OCI-M2 (cell line): Measurements from ENCODE around the gene OGFR.

Experiments used
- DNase-seq: peaks from one replicate; lab custom pipeline; 2025; ENCODE audit not compliant: unreplicated experiment; lab: John Stamatoyannopoulos, UW

OGFR gene

DNA sequence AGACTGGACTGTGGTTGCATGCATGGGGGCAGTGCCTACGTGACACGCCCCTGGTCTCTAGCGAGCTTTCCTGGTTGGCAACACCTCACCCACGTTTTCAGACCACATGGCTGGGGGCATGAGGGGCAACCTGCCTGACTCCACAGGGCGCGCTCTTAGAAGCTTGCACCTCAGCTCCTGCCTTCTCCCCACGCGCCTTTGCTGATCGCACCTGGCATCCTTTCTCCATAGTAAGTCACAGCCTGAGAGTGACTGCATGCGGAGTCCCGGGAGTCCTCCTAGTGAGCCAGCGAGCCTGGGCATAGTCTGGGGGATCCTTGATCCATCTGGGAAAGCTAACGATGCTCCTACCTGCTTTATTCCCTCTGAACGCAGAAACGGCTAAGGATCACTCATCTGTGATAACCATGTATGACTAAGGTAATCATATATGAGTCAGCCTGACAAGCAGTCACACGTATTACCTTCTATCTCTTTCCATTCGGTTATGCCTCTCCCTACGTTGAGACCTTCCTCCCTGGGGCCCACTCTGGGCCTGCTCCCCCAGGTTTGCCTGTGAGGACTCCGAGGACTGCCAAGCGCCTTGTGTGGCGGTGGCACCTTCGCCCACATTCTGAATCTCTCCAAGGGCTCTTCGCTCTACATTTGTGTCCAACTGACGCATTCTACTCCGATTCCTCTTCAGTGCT, 52.4 kb downstream of the OGFR start:
- no peak for DNase-seq

DNA sequence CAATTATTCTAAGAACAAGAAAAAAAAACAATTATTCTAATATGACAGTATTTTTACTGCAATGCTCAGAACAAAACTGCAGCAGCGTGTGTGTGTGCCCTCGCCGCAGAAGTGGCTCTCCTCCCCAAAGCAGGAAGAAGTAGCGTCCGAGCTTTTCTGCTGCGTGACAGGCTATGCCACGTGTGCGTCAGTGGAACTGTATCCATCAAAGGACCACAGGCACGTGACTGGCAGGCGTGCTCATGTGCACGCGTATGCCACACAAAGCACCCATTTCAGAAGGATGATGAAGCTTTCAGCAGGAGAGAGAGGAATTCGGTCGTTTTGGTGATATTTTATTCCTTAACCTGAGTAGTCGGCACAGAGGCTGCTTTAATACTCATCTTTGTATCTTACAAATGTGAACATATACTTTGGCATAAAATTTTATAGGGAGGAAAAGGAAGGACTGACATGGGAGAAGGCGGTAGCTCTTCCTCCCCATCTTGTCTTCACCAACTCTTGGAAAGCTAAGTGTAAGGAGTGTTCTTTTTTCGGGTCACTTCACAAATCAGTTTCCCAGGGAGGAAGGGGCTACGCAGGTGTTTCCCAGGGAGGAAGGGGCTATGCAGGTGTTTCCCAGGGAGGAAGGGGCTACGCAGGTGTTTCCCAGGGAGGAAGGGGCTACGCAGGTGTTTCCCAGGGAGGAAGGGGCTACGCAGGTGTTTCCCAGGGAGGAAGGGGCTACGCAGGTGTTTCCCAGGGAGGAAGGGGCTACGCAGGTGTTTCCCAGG, 53.6 kb downstream of the OGFR start:
- no peak for DNase-seq

DNA sequence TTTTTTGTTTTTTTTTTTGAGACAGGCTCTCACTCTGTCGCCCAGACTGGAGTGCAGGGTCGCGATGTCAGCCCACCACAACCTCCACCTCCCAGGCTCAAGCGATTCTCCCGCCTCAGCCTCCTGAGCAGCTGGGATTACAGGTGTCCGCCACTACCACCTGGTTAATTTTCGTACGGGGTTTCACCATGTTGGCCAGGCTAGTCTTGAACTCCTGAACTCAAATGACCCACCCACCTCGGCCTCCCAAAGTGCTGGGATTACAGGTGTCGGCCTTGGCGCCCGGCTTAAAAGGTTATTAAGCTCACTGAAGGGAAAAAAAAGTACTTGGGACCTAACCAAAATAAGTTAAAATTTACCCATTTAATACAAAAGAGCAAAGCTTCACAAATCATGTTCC, 55.1 kb downstream of the OGFR start:
- DNase-seq = no peak

DNA sequence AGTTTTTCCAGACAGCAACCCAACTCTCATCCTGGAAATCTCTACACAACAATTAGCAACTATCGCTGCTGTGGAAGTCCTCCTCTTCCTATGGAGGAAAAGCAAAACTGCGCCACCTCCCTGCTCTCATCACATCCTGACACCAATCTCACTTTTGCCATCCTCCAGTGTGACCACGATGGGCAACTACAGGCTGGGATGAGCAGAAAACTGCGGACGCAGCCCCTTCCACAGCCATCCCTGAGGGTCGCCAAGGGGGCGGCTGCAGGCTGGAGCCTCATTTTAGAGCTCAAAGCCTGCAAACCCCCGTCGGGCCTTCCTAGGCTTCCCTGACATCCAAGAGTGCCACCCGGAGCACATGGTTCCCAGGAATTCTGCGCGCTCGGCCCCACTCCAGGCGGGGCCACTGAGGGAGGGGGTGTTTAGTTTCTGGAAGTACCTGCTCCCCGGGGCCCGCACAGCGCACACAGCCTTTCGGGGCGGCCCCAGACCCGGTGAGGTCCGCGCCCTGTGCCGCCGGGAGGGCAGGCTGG, 55.8 kb downstream of the OGFR start:
- DNase-seq = no peak

DNA sequence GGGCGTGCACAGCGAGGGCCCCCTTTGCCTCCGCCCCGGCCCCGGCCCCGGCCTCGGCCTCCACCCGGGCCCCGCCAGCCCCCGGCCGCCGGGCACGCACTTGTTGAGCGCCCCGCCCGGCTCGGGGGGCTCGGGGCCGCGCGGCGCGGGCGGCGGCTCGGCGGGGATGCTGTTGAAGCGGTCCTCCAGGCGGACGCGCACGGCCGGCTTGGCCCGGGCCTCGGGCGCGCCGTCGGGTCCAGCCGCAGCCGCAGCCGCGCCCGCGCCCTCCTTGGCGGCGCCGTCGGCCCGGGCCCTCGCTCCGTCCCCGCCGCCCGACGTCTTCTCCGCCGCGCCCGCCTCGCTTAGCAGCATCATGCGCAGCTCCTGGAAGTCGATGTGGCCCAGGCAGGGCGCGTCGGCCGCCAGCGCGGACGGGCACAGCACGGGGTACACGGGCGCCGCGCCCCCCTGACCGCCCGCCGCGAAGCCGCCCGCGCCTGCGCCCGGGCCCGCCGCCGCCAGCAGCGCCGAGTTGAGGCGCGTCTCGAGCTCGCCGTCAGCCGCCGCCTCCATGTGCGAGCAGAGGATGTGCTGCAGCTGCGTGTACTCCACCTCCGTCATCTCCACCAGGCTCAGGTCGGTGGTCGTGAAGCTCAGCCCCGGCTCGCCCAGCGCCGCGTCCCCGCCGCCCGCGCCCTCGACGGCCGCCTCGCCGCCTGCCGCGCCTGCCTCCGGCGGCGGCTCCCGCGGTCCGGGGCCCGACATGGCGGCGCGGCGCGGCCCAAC, 56.5 kb downstream of the OGFR start:
- no peak for DNase-seq

DNA sequence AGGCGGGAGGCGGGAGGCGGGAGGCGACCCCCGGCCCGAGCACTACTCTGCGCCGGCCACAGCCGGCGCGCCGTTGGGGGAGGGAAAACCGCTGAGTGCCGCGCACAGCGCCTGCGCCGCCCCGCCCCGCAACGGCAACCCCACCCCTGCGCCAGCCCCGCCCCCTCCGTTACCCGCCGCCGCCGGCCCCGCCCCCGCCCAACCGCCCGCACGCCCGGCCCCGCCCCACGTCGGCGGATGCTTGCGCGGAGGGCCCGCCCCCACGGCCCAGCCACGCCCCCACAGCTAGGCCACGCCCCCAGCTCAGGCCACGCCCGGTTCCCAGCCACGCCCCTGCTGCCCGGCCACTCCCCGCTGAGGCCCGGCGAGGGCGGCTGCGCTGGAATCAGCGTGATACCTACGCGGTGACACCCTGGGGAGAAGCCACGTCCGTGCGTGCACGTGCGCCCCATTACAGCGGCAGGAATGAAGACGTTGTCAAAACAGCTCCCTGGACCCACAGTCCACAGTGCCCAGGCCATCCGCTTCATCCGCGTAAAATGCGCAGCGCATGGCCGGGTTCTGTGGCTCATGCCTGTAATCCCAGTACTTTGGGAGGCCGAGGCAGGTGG, 57.2 kb downstream of the OGFR start, which contains the start of gene TCFL5:
TSS of gene TCFL5 (minus strand) at position 97 of the 611 bp plus-strand sequence. CDS start 152 bp downstream, outside the sequence.
- DNase-seq = peak; percentile 57
